OCI-LY1 (cell line): Measurements from ENCODE around the gene PDCD5.
"Not testable (repeated sequence)": the region's sequence is repeated elsewhere in the genome, so short reads cannot be mapped to it uniquely, and the experiment has no call there.

ENCODE experiments used
- H2AFZ ChIP-seq: fragments of 200-600 bp; sonication (generic), shearing (Covaris generic); 2 replicates; pipeline ENCODE4 v1.6.0; 2014; ENCODE audit warnings: antibody characterized with exemption, mild to moderate bottlenecking, low read length
- H3F3A ChIP-seq: fragments of 200-600 bp; sonication (generic), shearing (Covaris generic); 2 replicates; pipeline ENCODE4 v1.6.0; 2014; ENCODE audit warnings: mild to moderate bottlenecking, antibody characterized with exemption, low read length, moderate library complexity; ENCODE audit not compliant: insufficient read depth
- H3K27ac ChIP-seq: fragments of 200-600 bp; sonication (generic); 2 replicates; pipeline ENCODE4 v1.5.1; 2014; ENCODE audit warnings: low read length, mixed run types, mild to moderate bottlenecking, low read depth; ENCODE audit not compliant: poor library complexity, severe bottlenecking
- H3K27me3 ChIP-seq: fragments of 200-600 bp; sonication (generic); 2 replicates; pipeline ENCODE4 v1.6.0; 2014; ENCODE audit warnings: antibody characterized with exemption, mild to moderate bottlenecking, low read length, moderate library complexity; ENCODE audit not compliant: insufficient read depth
- H3K36me3 ChIP-seq: fragments of 200-600 bp; sonication (generic); 2 replicates; pipeline ENCODE4 v1.6.1; 2014; ENCODE audit warnings: mild to moderate bottlenecking, antibody characterized with exemption, low read length, moderate library complexity, mixed read lengths; ENCODE audit not compliant: insufficient read depth
- H3K4me1 ChIP-seq: fragments of 200-600 bp; sonication (generic); 2 replicates; pipeline ENCODE4 v1.5.1; 2014; ENCODE audit warnings: mild to moderate bottlenecking, low read length, moderate library complexity; ENCODE audit not compliant: insufficient read depth, severe bottlenecking
- H3K4me2 ChIP-seq: fragments of 200-600 bp; sonication (generic), shearing (Covaris generic); 2 replicates; pipeline ENCODE4 v1.6.1; 2014; ENCODE audit warnings: low read length
- H3K4me3 ChIP-seq: fragments of 200-600 bp; sonication (generic); 2 replicates; pipeline ENCODE4 v1.5.1; 2014; ENCODE audit warnings: low read length, low read depth, mild to moderate bottlenecking, mixed read lengths; ENCODE audit not compliant: poor library complexity, severe bottlenecking
- H3K79me2 ChIP-seq: fragments of 200-600 bp; shearing (Covaris generic); 2 replicates; pipeline ENCODE4 v1.6.1; 2016; ENCODE audit warnings: mixed run types, low read length, mixed read lengths; ENCODE audit not compliant: insufficient read depth
- H3K9ac ChIP-seq: fragments of 200-600 bp; sonication (generic), shearing (Covaris generic); 2 replicates; pipeline ENCODE4 v1.6.1; 2014; ENCODE audit warnings: mild to moderate bottlenecking, low read length, mixed read lengths
- H3K9me2 ChIP-seq: fragments of 200-600 bp; sonication (generic), shearing (Covaris generic); 2 replicates; pipeline ENCODE4 v1.6.1; 2014; ENCODE audit warnings: low read depth, mild to moderate bottlenecking, low read length, mixed read lengths
- H3K9me3 ChIP-seq: fragments of 200-600 bp; shearing (Covaris generic); 2 replicates; pipeline ENCODE4 v1.6.1; 2014; ENCODE audit warnings: low read length, mixed read lengths
- H4K20me1 ChIP-seq: fragments of 200-600 bp; sonication (generic), shearing (Covaris generic); 2 replicates; pipeline ENCODE4 v1.6.0; 2016; ENCODE audit warnings: mild to moderate bottlenecking, low read length; ENCODE audit not compliant: insufficient read depth
- CTCF ChIP-seq: fragments of 200-600 bp; sonication (generic), shearing (Covaris generic); IDR thresholded peaks from 2 replicates; pipeline ENCODE4 v1.5.1; 2017; ENCODE audit warnings: mild to moderate bottlenecking, antibody characterized with exemption, low read length, moderate library complexity, mixed read lengths
- EZH2 ChIP-seq: fragments of 200-600 bp; sonication (generic), shearing (Covaris generic); IDR thresholded peaks from 2 replicates; pipeline ENCODE4 v1.8.0; 2017; ENCODE audit warnings: borderline replicate concordance, mixed run types, mild to moderate bottlenecking, antibody characterized with exemption, low read length, moderate library complexity, mixed read lengths

PDCD5 gene

GRCh38 chr19:32581705-32582179 is 752 bp downstream of the PDCD5 start:
- Histone ChIP-seq H3K4me2 (peak overlapping the region; percentile 96), H3K79me2 (peaks cover 8% of the 10 kb centered on the region), H3K27ac (peak overlapping the region; percentile 54), H3K36me3 (peaks cover 43% of the 10 kb centered on the region), H3K9ac (peak overlapping the region; percentile 99), H4K20me1 (no peaks in the 10 kb centered on the region), H3F3A (peaks cover 4% of the 10 kb centered on the region; the same call in 1 of the 2 replicates), H3K4me3 (peak overlapping the region; percentile 99), H2AFZ (0 out of 2 replicates have a peak overlapping the region, but pooled peaks have one; percentile 54), H3K9me2 (no peaks in the 10 kb centered on the region), H3K4me1 (peaks cover 11% of the 10 kb centered on the region), H3K27me3 (no peaks in the 10 kb centered on the region), H3K9me3 (no peaks in the 10 kb centered on the region)
- no peak for TF ChIP-seq CTCF
- no peak for TF ChIP-seq EZH2

GRCh38 chr19:32587747-32588504 is 6.9 kb downstream of the PDCD5 start:
- H3K4me1 ChIP-seq, H4K20me1 ChIP-seq, H3K27ac ChIP-seq, H3K4me2 ChIP-seq, H3F3A ChIP-seq, H3K4me3 ChIP-seq, H3K79me2 ChIP-seq, H3K9me3 ChIP-seq, H3K9ac ChIP-seq, H3K9me2 ChIP-seq, H3K27me3 ChIP-seq, H2AFZ ChIP-seq: not testable (repeated sequence)
- peaks cover 47% of the 10 kb centered on the region for H3K36me3 ChIP-seq

GRCh38 chr19:32594021-32594420 is 13.0 kb downstream of the PDCD5 start:
- Histone ChIP-seq H3K9ac (no peak overlapping the region), H3K4me3 (no peak overlapping the region), H3K4me1 (no peaks in the 10 kb centered on the region), H2AFZ (no peak overlapping the region), H3K9me2 (no peaks in the 10 kb centered on the region), H3K9me3 (no peaks in the 10 kb centered on the region), H3K4me2 (no peak overlapping the region), H3K36me3 (peaks cover 63% of the 10 kb centered on the region), H3K27ac (no peak overlapping the region), H4K20me1 (no peaks in the 10 kb centered on the region), H3F3A (no peaks in the 10 kb centered on the region), H3K79me2 (no peaks in the 10 kb centered on the region), H3K27me3 (no peaks in the 10 kb centered on the region)
- TF ChIP-seq CTCF, result no peak
- no peak for TF ChIP-seq EZH2

- no peaks in the 10 kb centered on the region for H3K79me2 ChIP-seq
- no peaks in the 10 kb centered on the region for H3K27me3 ChIP-seq
- H3K9me2 ChIP-seq, result no peaks in the 10 kb centered on the region
- TF ChIP-seq EZH2, result no peak
- no peak for TF ChIP-seq CTCF
- no peaks in the 10 kb centered on the region for H3F3A ChIP-seq
- no peak overlapping the region for H2AFZ ChIP-seq
- no peaks in the 10 kb centered on the region for H3K4me1 ChIP-seq
- H3K36me3 ChIP-seq, result peaks cover 78% of the 10 kb centered on the region
- no peak overlapping the region for H3K9ac ChIP-seq
- H4K20me1 ChIP-seq, result no peaks in the 10 kb centered on the region
- no peak overlapping the region for H3K4me2 ChIP-seq
- H3K4me3 ChIP-seq, result no peak overlapping the region
- no peak overlapping the region for H3K27ac ChIP-seq
- no peaks in the 10 kb centered on the region for H3K9me3 ChIP-seq
These were observed 14.5 kb downstream of the PDCD5 start for GRCh38 chr19:32595491-32595890.
